Measurements from ENCODE around the gene CNTNAP1. TPM values are rescaled to one million over a fixed set of nuclear protein-coding genes. Genes with fewer than 3 reads are reported as not detected.
"Not testable (repeated sequence)": the region's sequence is repeated elsewhere in the genome, so short reads cannot be mapped to it uniquely, and the experiment has no call there.

The CNTNAP1 gene
- total RNA-seq, 5 donors from 2014 or later (not counting 1 experiment from before 2014, with no cell fraction given) = 2.2 to 18.3 (median 3.0) TPM

DNA sequence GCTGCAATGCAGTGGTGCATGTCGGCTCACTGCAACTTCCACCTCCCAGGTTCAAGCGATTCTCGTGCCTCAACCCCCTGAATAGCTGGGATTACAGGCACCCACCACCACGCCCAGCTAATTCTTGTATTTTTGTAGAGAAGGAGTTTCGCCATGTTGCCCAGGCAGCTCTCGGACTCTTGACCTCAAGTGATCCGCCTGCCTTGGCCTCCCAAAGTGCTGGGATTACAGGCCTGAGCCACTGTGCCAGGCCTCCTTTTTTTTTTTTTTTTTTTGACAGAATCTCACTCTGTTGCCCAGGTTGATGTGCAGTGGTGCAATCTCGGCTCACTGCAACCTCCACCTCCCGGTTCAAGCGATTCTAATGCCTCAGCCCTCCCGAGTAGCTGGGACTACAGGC is 60.6 kb downstream of the CNTNAP1 start:
- H3K4me3 ChIP-seq (ENCODE audit: control insufficient read depth in 1 of 2, extremely low read depth in 1 of 2, low read length in 1 of 2); H3K27ac Mint-ChIP-seq; ATAC-seq (replicated peaks in 1 of 4); DNase-seq; H3K27me3 ChIP-seq (replicated peaks in 1 of 2; ENCODE audit: control insufficient read depth in 2 of 2, extremely low read depth in 1 of 2, insufficient read depth in 2 of 2, low read length in 1 of 2); H3K27me3 Mint-ChIP-seq; H3K36me3 Mint-ChIP-seq; H3K9me3 ChIP-seq; H3K9me3 Mint-ChIP-seq; H3K36me3 ChIP-seq (ENCODE audit: control insufficient read depth in 2 of 2, extremely low read depth in 1 of 2, insufficient read depth in 1 of 2, low read length in 1 of 2); H3K27ac ChIP-seq (ENCODE audit: low read length): not testable (repeated sequence)
- Mint-ChIP-seq H3K4me3 (peak overlapping the region; percentile 13 to 85 (median 39)), H3K4me1 (peaks cover 27 to 33% (median 27%) of the 10 kb centered on the region in 3 donors)
- H3K4me1 ChIP-seq (ENCODE audit: control insufficient read depth in 1 of 2, extremely low read depth in 1 of 2, insufficient read depth in 2 of 2, low read length in 2 of 2) = peaks cover 9 to 23% of the 10 kb centered on the region in 2 experiments
- ChIA-PET CTCF (interaction anchor here (0.5 to 0.7 kb wide), 2 partner anchors 73 to 75 kb away, joined by 3 to 7 read pairs; no protein-coding TSS in a partner anchor), POLR2A (interaction anchor here in 1 of 2 donors (0.7 kb wide), 1 partner anchor 24 kb away, joined by 8 read pairs; no protein-coding TSS in a partner anchor)
- WGBS (ENCODE audit: insufficient coverage) = 95% methylated on average over 3 of the region's 11 CpGs

DNA sequence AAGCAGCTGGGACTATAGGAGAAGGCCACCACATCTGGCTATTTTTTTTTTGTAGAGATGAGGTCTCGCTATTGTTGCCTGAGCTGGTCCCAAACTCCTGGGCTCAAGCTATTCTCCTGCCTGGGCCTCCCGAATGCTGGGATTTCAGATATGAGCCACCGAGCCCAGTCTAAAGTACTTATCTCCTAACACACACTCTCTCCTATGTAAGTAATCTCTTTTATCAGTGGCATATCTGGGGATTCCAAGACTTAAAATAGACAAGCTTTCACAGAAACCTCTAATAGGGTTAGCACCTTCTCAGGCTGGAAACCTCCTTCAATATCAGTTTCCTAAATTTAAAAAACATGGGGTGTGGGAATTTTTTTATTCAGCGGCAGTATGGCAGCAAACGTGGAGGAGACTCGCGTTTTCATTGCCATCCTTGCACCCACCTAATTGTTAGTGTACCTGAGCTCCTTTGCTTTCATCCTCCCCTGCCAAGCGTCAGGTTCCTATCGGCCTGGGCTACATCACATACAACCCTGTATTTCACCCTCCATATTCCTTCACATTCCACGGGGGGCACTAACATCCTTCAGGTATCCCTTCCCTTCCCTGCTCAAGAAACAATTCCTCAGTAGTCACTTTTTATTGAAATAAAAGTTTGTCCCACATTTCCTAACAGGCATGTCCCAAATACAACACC is 61.4 kb downstream of the CNTNAP1 start:
- no peaks in the 10 kb centered on the region for H3K9me3 ChIP-seq
- no peak overlapping the region for H3K27ac ChIP-seq (ENCODE audit: low read length)
- H3K27me3 Mint-ChIP-seq = peaks cover 4 to 5% of the 10 kb centered on the region in 2 donors
- H3K4me1 ChIP-seq (ENCODE audit: control insufficient read depth in 1 of 2, extremely low read depth in 1 of 2, insufficient read depth in 2 of 2, low read length in 2 of 2) = peaks cover 9 to 23% of the 10 kb centered on the region in 2 experiments
- ATAC-seq (replicated peaks in 1 of 4) (no peak), DNase-seq (no peak)
- H3K27me3 ChIP-seq (replicated peaks in 1 of 2; ENCODE audit: control insufficient read depth in 2 of 2, extremely low read depth in 1 of 2, insufficient read depth in 2 of 2, low read length in 1 of 2) = peaks cover 0 to 6% of the 10 kb centered on the region in 2 experiments
- no peaks in the 10 kb centered on the region for H3K36me3 ChIP-seq (ENCODE audit: control insufficient read depth in 2 of 2, extremely low read depth in 1 of 2, insufficient read depth in 1 of 2, low read length in 1 of 2)
- H3K36me3 Mint-ChIP-seq = no peaks in the 10 kb centered on the region
- ChIA-PET POLR2A (interaction anchor here in 1 of 2 donors (0.7 kb wide), 2 partner anchors 18 to 23 kb away, joined by 4 to 8 read pairs; no protein-coding TSS in a partner anchor), CTCF (interaction anchor here (0.6 to 0.7 kb wide), 4 partner anchors 23 to 188 kb away, joined by 3 to 5 read pairs (median 4); no protein-coding TSS in a partner anchor)
- H3K4me3 Mint-ChIP-seq = peak overlapping the region; percentile 85 to 97 (median 92)
- H3K4me3 ChIP-seq (ENCODE audit: control insufficient read depth in 1 of 2, extremely low read depth in 1 of 2, low read length in 1 of 2) = peak overlapping the region; percentile 77 to 78
- peaks cover 27 to 33% (median 27%) of the 10 kb centered on the region in 3 donors for H3K4me1 Mint-ChIP-seq
- no peaks in the 10 kb centered on the region for H3K9me3 Mint-ChIP-seq
- peak overlapping the region; percentile 94 to 97 for H3K27ac Mint-ChIP-seq
- WGBS (ENCODE audit: insufficient coverage) = 74% methylated on average over 6 of the region's 10 CpGs

DNA sequence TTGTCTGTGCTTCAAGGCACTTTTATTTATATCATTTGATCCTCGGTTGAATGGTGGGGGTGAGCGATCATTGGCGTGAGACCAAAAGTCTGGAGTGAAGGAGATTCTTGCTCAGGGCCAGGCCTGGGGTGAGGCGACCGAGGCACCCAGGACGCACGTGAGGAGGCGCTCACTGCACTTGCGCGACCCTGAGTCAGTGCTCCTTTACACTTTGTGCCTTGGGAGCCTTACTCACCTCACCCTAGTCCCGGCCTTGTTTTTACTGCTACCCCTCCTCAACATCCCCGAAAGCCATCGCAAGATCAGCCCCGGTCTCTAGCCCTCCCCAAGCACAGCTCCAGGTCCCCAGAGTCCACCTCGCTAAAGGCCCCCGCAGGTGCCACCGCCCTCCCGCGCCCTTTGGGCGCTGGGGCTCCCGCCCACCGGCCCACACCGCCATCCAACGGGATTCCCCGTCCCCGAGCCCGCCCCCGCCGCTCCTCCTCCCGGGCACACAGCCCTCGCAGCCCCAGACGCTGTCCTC is 62.0 kb downstream of the CNTNAP1 start:
- Mint-ChIP-seq H3K4me1 (peaks cover 27 to 33% (median 27%) of the 10 kb centered on the region in 3 donors), H3K27me3 (peaks cover 9 to 10% of the 10 kb centered on the region in 2 donors), H3K9me3 (no peaks in the 10 kb centered on the region), H3K36me3 (no peaks in the 10 kb centered on the region), H3K4me3 (peak overlapping the region; percentile 85 to 97 (median 92)), H3K27ac (peak overlapping the region; percentile 94 to 97)
- Histone ChIP-seq H3K4me1 (ENCODE audit: control insufficient read depth in 1 of 2, extremely low read depth in 1 of 2, insufficient read depth in 2 of 2, low read length in 2 of 2) (peaks cover 9 to 23% of the 10 kb centered on the region in 2 experiments), H3K4me3 (ENCODE audit: control insufficient read depth in 1 of 2, extremely low read depth in 1 of 2, low read length in 1 of 2) (peak overlapping the region; percentile 77 to 78), H3K36me3 (ENCODE audit: control insufficient read depth in 2 of 2, extremely low read depth in 1 of 2, insufficient read depth in 1 of 2, low read length in 1 of 2) (no peaks in the 10 kb centered on the region), H3K27me3 (replicated peaks in 1 of 2; ENCODE audit: control insufficient read depth in 2 of 2, extremely low read depth in 1 of 2, insufficient read depth in 2 of 2, low read length in 1 of 2) (peaks cover 0 to 10% of the 10 kb centered on the region in 2 experiments), H3K27ac (ENCODE audit: low read length) (peak overlapping the region; percentile 61), H3K9me3 (no peaks in the 10 kb centered on the region)
- POLR2A ChIA-PET = no interaction called here
- CTCF ChIA-PET = no interaction called here
- under 1% methylated on average over 23 of the region's 32 CpGs for WGBS (ENCODE audit: insufficient coverage)
- ATAC-seq (replicated peaks in 1 of 4) = peak; percentile 68 to 74 (median 70)
- DNase-seq = peak in 29 of 35 experiments; percentile 20 to 71 (median 52)

DNA sequence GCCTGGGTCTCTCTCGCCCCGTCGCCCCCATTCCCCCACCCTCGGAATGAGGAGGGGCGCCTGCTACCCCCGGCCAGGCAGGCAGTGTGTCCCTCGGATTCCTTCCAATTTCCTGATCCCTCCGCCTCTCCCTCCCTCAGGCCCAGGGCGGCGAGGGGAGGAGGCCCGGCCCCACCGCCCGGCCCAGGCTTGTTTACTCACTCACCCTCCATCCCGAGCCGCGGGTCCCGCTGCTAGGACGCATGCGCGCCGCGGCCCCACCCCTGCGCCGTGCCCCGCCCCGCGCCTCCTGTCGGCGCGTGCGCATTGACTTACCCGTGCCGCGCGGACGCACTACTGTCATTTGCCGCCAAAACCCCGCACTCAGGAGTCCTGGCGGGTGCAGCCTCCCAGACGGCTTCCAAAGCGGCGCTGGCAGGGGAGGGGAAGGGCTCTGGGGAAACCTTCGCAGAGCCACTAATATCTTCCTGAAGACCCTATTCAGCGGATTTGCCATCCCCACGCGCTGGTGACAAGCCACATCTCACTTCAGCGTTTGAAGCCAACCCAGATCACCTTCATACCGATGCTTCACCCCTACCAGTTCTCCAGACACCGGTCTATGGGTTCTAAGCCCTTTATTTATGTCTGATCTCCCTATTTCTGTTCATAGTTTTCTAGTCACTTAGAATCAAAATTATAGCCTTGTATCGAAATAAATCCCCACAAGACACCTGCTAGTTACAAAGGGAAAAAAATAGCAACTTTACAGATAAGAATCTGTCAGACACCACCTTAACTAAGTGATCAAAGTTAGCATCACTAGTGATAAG is 62.7 kb downstream of the CNTNAP1 start, which contains the start of gene EZH1:
TSS of gene EZH1 (minus strand) at position 235 of the 812 bp plus-strand sequence. CDS start 16,099 bp downstream, outside the sequence.
- no peaks in the 10 kb centered on the region for H3K9me3 Mint-ChIP-seq

DNA sequence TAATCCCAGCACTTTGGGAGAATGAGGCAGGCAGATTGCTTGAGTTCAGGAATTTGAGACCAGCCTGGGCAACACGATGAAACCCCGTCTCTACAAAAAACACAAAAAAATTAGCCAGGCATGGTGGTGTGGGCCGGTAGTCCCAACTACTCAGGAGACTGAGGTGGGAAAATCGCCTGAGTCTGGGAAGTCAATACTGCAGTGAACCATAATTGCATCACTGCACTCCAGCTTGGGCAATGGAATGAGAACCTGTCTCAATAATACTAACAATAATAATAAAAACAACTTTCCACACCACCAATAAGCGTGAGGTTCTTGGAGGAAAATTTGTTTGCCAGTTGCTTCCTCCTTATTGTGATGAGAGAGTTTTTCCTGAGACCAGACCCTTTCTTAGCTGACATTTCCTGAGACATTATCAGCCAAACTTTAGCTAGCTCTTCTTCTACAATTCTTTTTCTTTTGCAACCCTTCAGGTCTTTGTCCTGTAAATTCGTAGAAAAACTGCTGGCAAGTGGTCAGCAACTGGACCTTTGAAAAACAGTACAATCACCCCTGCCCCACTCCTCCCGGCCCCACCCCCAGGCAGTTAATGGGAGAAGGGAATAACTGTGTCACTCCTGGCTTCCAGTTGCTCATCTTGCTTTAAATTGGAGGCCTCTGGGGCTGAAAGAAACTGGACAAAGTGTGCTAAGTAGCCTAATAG is 66.0 kb downstream of the CNTNAP1 start:
- Histone ChIP-seq H3K9me3 (no peaks in the 10 kb centered on the region), H3K4me3 (ENCODE audit: control insufficient read depth in 1 of 2, extremely low read depth in 1 of 2, low read length in 1 of 2) (no peak overlapping the region), H3K27me3 (replicated peaks in 1 of 2; ENCODE audit: control insufficient read depth in 2 of 2, extremely low read depth in 1 of 2, insufficient read depth in 2 of 2, low read length in 1 of 2) (peaks cover 0 to 24% of the 10 kb centered on the region in 2 experiments), H3K27ac (ENCODE audit: low read length) (no peak overlapping the region), H3K4me1 (ENCODE audit: control insufficient read depth in 1 of 2, extremely low read depth in 1 of 2, insufficient read depth in 2 of 2, low read length in 2 of 2) (peaks cover 9 to 17% of the 10 kb centered on the region in 2 experiments), H3K36me3 (ENCODE audit: control insufficient read depth in 2 of 2, extremely low read depth in 1 of 2, insufficient read depth in 1 of 2, low read length in 1 of 2) (no peaks in the 10 kb centered on the region)
- ChIA-PET CTCF (no interaction called here), POLR2A (no interaction called here)
- ATAC-seq (replicated peaks in 1 of 4) (no peak), DNase-seq (no peak)
- H3K27me3 Mint-ChIP-seq = peaks cover 10 to 17% of the 10 kb centered on the region in 2 donors
- no peaks in the 10 kb centered on the region for H3K9me3 Mint-ChIP-seq
- H3K36me3 Mint-ChIP-seq = no peaks in the 10 kb centered on the region
- no peak overlapping the region for H3K27ac Mint-ChIP-seq
- H3K4me3 Mint-ChIP-seq = no peak overlapping the region
- peaks cover 15 to 17% (median 15%) of the 10 kb centered on the region in 3 donors for H3K4me1 Mint-ChIP-seq
- no CpG with 5 or more reads among the region's 7 CpGs for WGBS (ENCODE audit: insufficient coverage)

More for the DNA sequence above, 62.7 kb downstream of the CNTNAP1 start, which contains the start of gene EZH1:
- Mint-ChIP-seq H3K4me3 (peak within 1 kb of the TSS; percentile 85 to 97 (median 92)), H3K4me1 (peaks cover 27 to 33% (median 27%) of the 10 kb centered on the region in 3 donors), H3K27me3 (peaks cover 10 to 12% of the 10 kb centered on the region in 2 donors), H3K36me3 (no peaks in the 10 kb centered on the region), H3K27ac (peak within 1 kb of the TSS; percentile 94 to 97)
- peaks cover 9 to 23% of the 10 kb centered on the region in 2 experiments for H3K4me1 ChIP-seq (ENCODE audit: control insufficient read depth in 1 of 2, extremely low read depth in 1 of 2, insufficient read depth in 2 of 2, low read length in 2 of 2)
- H3K36me3 ChIP-seq (ENCODE audit: control insufficient read depth in 2 of 2, extremely low read depth in 1 of 2, insufficient read depth in 1 of 2, low read length in 1 of 2) = no peaks in the 10 kb centered on the region
- DNase-seq = peak; percentile 79 to 96 (median 89)
- WGBS (ENCODE audit: insufficient coverage) = 3% methylated on average over 42 of the region's 50 CpGs
- peaks cover 0 to 14% of the 10 kb centered on the region in 2 experiments for H3K27me3 ChIP-seq (replicated peaks in 1 of 2; ENCODE audit: control insufficient read depth in 2 of 2, extremely low read depth in 1 of 2, insufficient read depth in 2 of 2, low read length in 1 of 2)
- H3K27ac ChIP-seq (ENCODE audit: low read length) = peak within 1 kb of the TSS; percentile 61
- ChIA-PET CTCF (no interaction called here), POLR2A (no interaction called here)
- peak; percentile 90 to 94 (median 92) for ATAC-seq (replicated peaks in 1 of 4)
- H3K9me3 ChIP-seq = no peaks in the 10 kb centered on the region
- peak within 1 kb of the TSS; percentile 77 to 78 for H3K4me3 ChIP-seq (ENCODE audit: control insufficient read depth in 1 of 2, extremely low read depth in 1 of 2, low read length in 1 of 2)

Data from T-cell (primary cell).